A673 (cell line): ENCODE data around the gene ADRA1B. TPM values are rescaled to one million over a fixed set of nuclear protein-coding genes. Genes with fewer than 3 reads are reported as not detected.

Experiments used
- BruUV-seq: library from RNA; stranded (reverse); fragments of 400-500 nt; replicated peaks from 2 replicates; lab custom pipeline; 2021; lab: Mats Ljungman, UMichigan
- CTCF ChIA-PET: fragments of 300-600 bp; sonication (Branson Sonifier 250); formaldehyde crosslinking; loops from one replicate; lab custom pipeline; 2022; ENCODE audit warnings: antibody characterized with exemption; lab: Charles Lee
- POLR2A ChIA-PET: fragments of 300-600 bp; sonication (Branson Sonifier 250); formaldehyde crosslinking; loops from one replicate; lab custom pipeline; 2022; ENCODE audit warnings: antibody characterized with exemption; ENCODE audit not compliant: low non-redundant PET; lab: Charles Lee
- DNase-seq: peaks from one replicate; pipeline ENCODE4 v3.0.0-alpha.2; 2015; ENCODE audit warnings: low spot score
- H3K27ac ChIP-seq: fragments of 200-600 bp; sonication (generic); 2 replicates; pipeline ENCODE4 v1.5.1; 2016; ENCODE audit warnings: mixed run types, low read depth, mild to moderate bottlenecking, mixed read lengths, antibody characterized with exemption, low read length; ENCODE audit not compliant: poor library complexity, severe bottlenecking
- H3K27me3 ChIP-seq: fragments of 200-600 bp; sonication (generic); replicated peaks from 2 replicates; pipeline ENCODE4 v1.6.1; 2017; ENCODE audit warnings: mixed run types, low read depth, mild to moderate bottlenecking, mixed read lengths, antibody characterized with exemption, low read length; ENCODE audit not compliant: insufficient read depth, poor library complexity
- H3K36me3 ChIP-seq: fragments of 200-600 bp; sonication (generic); 2 replicates; pipeline ENCODE4 v1.6.1; 2016; ENCODE audit warnings: mixed run types, mild to moderate bottlenecking, mixed read lengths, antibody characterized with exemption, low read length; ENCODE audit not compliant: insufficient read depth, poor library complexity, severe bottlenecking
- H3K4me1 ChIP-seq: fragments of 200-600 bp; sonication (generic); 2 replicates; pipeline ENCODE4 v1.6.1; 2017; ENCODE audit warnings: mixed run types, mild to moderate bottlenecking, mixed read lengths, antibody characterized with exemption, low read length; ENCODE audit not compliant: insufficient read depth, poor library complexity, severe bottlenecking
- H3K4me3 ChIP-seq: fragments of 200-600 bp; sonication (generic); 2 replicates; pipeline ENCODE4 v1.5.1; 2016; ENCODE audit warnings: low read depth, mixed run types, mild to moderate bottlenecking, mixed read lengths, low read length; ENCODE audit not compliant: poor library complexity, severe bottlenecking
- H3K9me3 ChIP-seq: fragments of 200-600 bp; sonication (generic); 2 replicates; pipeline ENCODE4 v1.6.1; 2016; ENCODE audit warnings: mixed run types, low read depth, mild to moderate bottlenecking, mixed read lengths, antibody characterized with exemption, low read length; ENCODE audit not compliant: poor library complexity, severe bottlenecking
- CTCF ChIP-seq: fragments of 300-800, 200-600 bp; sonication (generic); conservative IDR thresholded peaks from 2 replicates; pipeline ENCODE4 v1.5.1; 2017; ENCODE audit warnings: low read depth, mild to moderate bottlenecking, antibody characterized with exemption, low read length, moderate library complexity, mixed read lengths
- EZH2 ChIP-seq: fragments of 200-600 bp; sonication (generic); IDR thresholded peaks from 2 replicates; pipeline ENCODE4 v1.6.1; 2017; ENCODE audit warnings: borderline replicate concordance, low read depth, mild to moderate bottlenecking, mixed read lengths, antibody characterized with exemption, low read length; ENCODE audit not compliant: poor library complexity, severe bottlenecking
- intact Hi-C: fragments of 100-400 bp; cut with micrococcal nuclease; formaldehyde crosslinking; loops from one replicate; pipeline ENCODE4 v1.10.0; 2022; ENCODE audit not compliant: unreplicated experiment
- total RNA-seq: library from RNA; stranded (reverse); gene quantifications from 2 replicates; pipeline ENCODE4 v1.2.3, GENCODE V29; 2021

ADRA1B gene
- total RNA-seq, 1 experiment from 2014 or later, result not detected

- TF ChIP-seq EZH2 (no peak), CTCF (no peak)
- ChIA-PET POLR2A (no interaction called here), CTCF (no interaction called here)
- no peak for DNase-seq
- H3K9me3 ChIP-seq, result no peaks in the 10 kb centered on the region
- no peaks in the 10 kb centered on the region for H3K36me3 ChIP-seq
- H3K27me3 ChIP-seq, result peaks cover 45% of the 10 kb centered on the region
- H3K27ac ChIP-seq, result no peak overlapping the region
- H3K4me1 ChIP-seq, result no peaks in the 10 kb centered on the region
- intact Hi-C loops, result no loop called here
- no TSS peak for BruUV-seq
- H3K4me3 ChIP-seq, result no peak overlapping the region
Measured at GRCh38 chr5:159971038-159971437, 54.8 kb downstream of the ADRA1B start.

- BruUV-seq, result no TSS peak
- Histone ChIP-seq H3K9me3 (no peaks in the 10 kb centered on the region), H3K36me3 (no peaks in the 10 kb centered on the region), H3K4me1 (no peaks in the 10 kb centered on the region), H3K27ac (no peak overlapping the region), H3K27me3 (peaks cover 45% of the 10 kb centered on the region), H3K4me3 (no peak overlapping the region)
- CTCF ChIA-PET, result interaction anchor here (0.6 kb wide), 1 partner anchor 16 kb away, joined by 5 read pairs; no protein-coding TSS in a partner anchor
- intact Hi-C loops, result no loop called here
- POLR2A ChIA-PET, result no interaction called here
- TF ChIP-seq CTCF (no peak), EZH2 (peak; percentile 61)
- no peak for DNase-seq
Measured at GRCh38 chr5:159971514-159971913, 55.2 kb downstream of the ADRA1B start.

- ChIA-PET POLR2A (no interaction called here), CTCF (interaction anchor here (0.6 kb wide), 1 partner anchor 16 kb away, joined by 5 read pairs; no protein-coding TSS in a partner anchor)
- no peak for DNase-seq
- Histone ChIP-seq H3K9me3 (no peaks in the 10 kb centered on the region), H3K27me3 (peaks cover 45% of the 10 kb centered on the region), H3K4me3 (no peak overlapping the region), H3K36me3 (no peaks in the 10 kb centered on the region), H3K4me1 (no peaks in the 10 kb centered on the region), H3K27ac (no peak overlapping the region)
- intact Hi-C loops, result no loop called here
- no TSS peak for BruUV-seq
- no peak for TF ChIP-seq CTCF
- no peak for TF ChIP-seq EZH2
Measured at GRCh38 chr5:159971931-159972461, 55.7 kb downstream of the ADRA1B start.
